Mucosa of rectum (tissue), 2 donors: ENCODE measurements around the gene RIMS1.

Experiments used
- H3K27ac ChIP-seq, 2 donors: one replicate each; pipeline ENCODE4 v1.7.0; 2013; ENCODE audit warnings: inconsistent platforms in 2 of 2, low read depth in 2 of 2, low read length in 2 of 2
- H3K27me3 ChIP-seq, 2 donors: one replicate each; pipeline ENCODE4 v1.7.0; 2013; ENCODE audit warnings: low read length in 2 of 2; ENCODE audit not compliant: control insufficient read depth in 2 of 2, insufficient read depth in 2 of 2
- H3K36me3 ChIP-seq, 2 donors: one replicate each; pipeline ENCODE4 v1.7.0; 2013; ENCODE audit warnings: low read length in 2 of 2; ENCODE audit not compliant: control insufficient read depth in 2 of 2, insufficient read depth in 2 of 2
- H3K4me1 ChIP-seq, 2 donors: one replicate each; pipeline ENCODE4 v1.7.0; 2013; ENCODE audit warnings: low read length in 2 of 2, mild to moderate bottlenecking in 1 of 2; ENCODE audit not compliant: control insufficient read depth in 2 of 2, insufficient read depth in 2 of 2
- H3K4me3 ChIP-seq, 2 donors: one replicate each; pipeline ENCODE4 v1.7.0; 2013; ENCODE audit warnings: low read length in 2 of 2
- H3K9ac ChIP-seq, 2 donors: one replicate each; pipeline ENCODE4 v1.7.0; 2013; ENCODE audit warnings: low read length in 2 of 2, low read depth in 1 of 2, mild to moderate bottlenecking in 1 of 2
- H3K9me3 ChIP-seq, 2 donors: one replicate each; pipeline ENCODE4 v1.7.0; 2013; ENCODE audit warnings: low read length in 2 of 2; ENCODE audit not compliant: control insufficient read depth in 2 of 2
- donor health status: healthy.
- donor health status: Normal muscosa, but diverticular disease.

The RIMS1 gene

GRCh38 chr6:72080260-72080941, 194.1 kb downstream of the RIMS1 start:
- no peak overlapping the region for H3K27ac ChIP-seq
- peaks cover 0 to 2% of the 10 kb centered on the region in 2 donors for H3K27me3 ChIP-seq
- H3K4me1 ChIP-seq = no peaks in the 10 kb centered on the region
- H3K4me3 ChIP-seq = no peak overlapping the region
- no peaks in the 10 kb centered on the region for H3K36me3 ChIP-seq
- no peak overlapping the region for H3K9ac ChIP-seq
- H3K9me3 ChIP-seq = no peaks in the 10 kb centered on the region

GRCh38 chr6:72081871-72082270, 195.5 kb downstream of the RIMS1 start:
- peaks cover 0 to 2% of the 10 kb centered on the region in 2 donors for H3K27me3 ChIP-seq
- H3K36me3 ChIP-seq = no peaks in the 10 kb centered on the region
- no peak overlapping the region for H3K4me3 ChIP-seq
- H3K27ac ChIP-seq = no peak overlapping the region
- H3K9me3 ChIP-seq = no peaks in the 10 kb centered on the region
- no peaks in the 10 kb centered on the region for H3K4me1 ChIP-seq
- no peak overlapping the region for H3K9ac ChIP-seq

GRCh38 chr6:72083976-72084375, 197.6 kb downstream of the RIMS1 start:
- Histone ChIP-seq H3K27me3 (peaks cover 0 to 2% of the 10 kb centered on the region in 2 donors), H3K9ac (no peak overlapping the region), H3K36me3 (no peaks in the 10 kb centered on the region), H3K9me3 (no peaks in the 10 kb centered on the region), H3K4me1 (no peaks in the 10 kb centered on the region), H3K4me3 (no peak overlapping the region), H3K27ac (no peak overlapping the region)

GRCh38 chr6:72084992-72085569, 198.7 kb downstream of the RIMS1 start:
- Histone ChIP-seq H3K9me3 (no peaks in the 10 kb centered on the region), H3K4me3 (no peak overlapping the region), H3K9ac (no peak overlapping the region), H3K27ac (no peak overlapping the region), H3K27me3 (peaks cover 0 to 2% of the 10 kb centered on the region in 2 donors), H3K36me3 (no peaks in the 10 kb centered on the region), H3K4me1 (no peaks in the 10 kb centered on the region)

- no peaks in the 10 kb centered on the region for H3K36me3 ChIP-seq
Observed at GRCh38 chr6:72094506-72094905, 208.2 kb downstream of the RIMS1 start.

GRCh38 chr6:72102561-72102960, 216.2 kb downstream of the RIMS1 start:
- no peak overlapping the region for H3K9ac ChIP-seq
- no peaks in the 10 kb centered on the region for H3K9me3 ChIP-seq
- no peak overlapping the region for H3K4me3 ChIP-seq
- no peaks in the 10 kb centered on the region for H3K4me1 ChIP-seq
- H3K27me3 ChIP-seq = no peaks in the 10 kb centered on the region
- no peak overlapping the region for H3K27ac ChIP-seq
- H3K36me3 ChIP-seq = no peaks in the 10 kb centered on the region

More at GRCh38 chr6:72094506-72094905, 208.2 kb downstream of the RIMS1 start:
- Histone ChIP-seq H3K27ac (no peak overlapping the region), H3K9me3 (no peaks in the 10 kb centered on the region), H3K9ac (no peak overlapping the region), H3K4me3 (no peak overlapping the region), H3K4me1 (no peaks in the 10 kb centered on the region), H3K27me3 (no peaks in the 10 kb centered on the region)

DNA sequence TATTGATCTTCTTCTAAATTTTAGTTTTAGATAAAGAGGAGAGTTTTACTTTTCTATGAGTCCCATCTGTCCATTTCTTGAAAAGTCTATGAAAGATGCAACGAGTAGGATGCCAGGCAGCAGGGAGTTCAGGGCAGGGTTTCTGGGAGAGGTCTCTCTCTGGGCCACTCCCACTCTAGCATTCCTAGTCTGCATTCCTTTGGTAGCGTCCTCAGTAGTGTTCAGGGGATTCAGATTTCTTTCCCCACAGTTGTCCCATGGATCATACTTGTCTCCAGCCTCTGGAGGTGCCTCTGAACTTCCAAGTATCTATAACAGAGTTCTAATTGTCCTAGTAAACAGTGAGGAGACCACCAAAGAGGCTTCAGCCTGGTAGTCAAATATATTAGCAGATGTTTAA, 225.3 kb downstream of the RIMS1 start:
- H3K27me3 ChIP-seq = no peaks in the 10 kb centered on the region
- no peaks in the 10 kb centered on the region for H3K36me3 ChIP-seq
- no peak overlapping the region for H3K9ac ChIP-seq
- H3K27ac ChIP-seq = no peak overlapping the region
- H3K4me3 ChIP-seq = no peak overlapping the region
- H3K9me3 ChIP-seq = peaks cover 0 to 2% of the 10 kb centered on the region in 2 donors
- H3K4me1 ChIP-seq = no peaks in the 10 kb centered on the region

DNA sequence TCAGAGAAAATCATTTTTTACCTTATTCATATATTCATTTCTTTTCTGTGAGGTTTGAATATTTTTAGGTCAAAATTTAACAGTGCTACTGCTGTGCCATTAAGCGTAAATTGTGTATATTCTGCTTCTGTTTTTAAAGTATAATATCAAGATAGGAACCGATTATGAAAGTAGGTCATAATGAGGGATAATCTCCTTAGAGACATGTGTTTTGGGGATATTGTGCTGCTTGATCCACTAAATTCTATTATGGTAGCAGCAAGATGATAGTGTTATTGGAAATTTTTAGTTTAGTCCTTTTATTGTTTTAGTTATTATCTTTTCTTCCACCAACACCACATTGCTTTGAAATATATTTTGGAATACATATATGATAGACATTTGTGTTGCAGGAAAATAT, 244.0 kb downstream of the RIMS1 start:
- no peak overlapping the region for H3K9ac ChIP-seq
- no peaks in the 10 kb centered on the region for H3K4me1 ChIP-seq
- H3K27ac ChIP-seq = no peak overlapping the region
- no peaks in the 10 kb centered on the region for H3K27me3 ChIP-seq
- no peaks in the 10 kb centered on the region for H3K36me3 ChIP-seq
- H3K4me3 ChIP-seq = no peak overlapping the region
- H3K9me3 ChIP-seq = no peaks in the 10 kb centered on the region

- no peaks in the 10 kb centered on the region for H3K36me3 ChIP-seq
- H3K4me1 ChIP-seq = no peaks in the 10 kb centered on the region
- H3K27me3 ChIP-seq = no peaks in the 10 kb centered on the region
- no peak overlapping the region for H3K4me3 ChIP-seq
- no peak overlapping the region for H3K27ac ChIP-seq
- no peaks in the 10 kb centered on the region for H3K9me3 ChIP-seq
- H3K9ac ChIP-seq = no peak overlapping the region
Observed at GRCh38 chr6:72132427-72132826, 246.1 kb downstream of the RIMS1 start.

DNA sequence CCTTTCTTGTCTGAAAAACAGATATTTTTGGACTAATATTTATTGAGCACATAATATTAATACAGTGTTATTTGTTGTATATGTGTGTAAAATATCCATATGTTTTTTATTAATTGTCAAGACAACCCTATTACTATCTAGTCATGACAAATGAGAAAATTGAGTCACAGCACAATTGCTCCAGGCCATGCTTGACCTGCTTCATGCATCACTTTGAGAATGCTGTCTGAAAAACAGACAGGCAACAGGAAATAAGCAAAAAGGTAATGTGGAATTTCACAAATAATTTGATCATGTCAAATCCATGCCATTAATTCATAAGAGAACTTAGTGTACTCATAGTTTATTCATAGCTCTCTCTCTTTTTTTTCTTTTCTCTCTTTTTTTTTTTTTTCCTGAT, 246.5 kb downstream of the RIMS1 start:
- Histone ChIP-seq H3K36me3 (no peaks in the 10 kb centered on the region), H3K9me3 (no peaks in the 10 kb centered on the region), H3K27me3 (no peaks in the 10 kb centered on the region), H3K4me1 (no peaks in the 10 kb centered on the region), H3K27ac (no peak overlapping the region), H3K4me3 (no peak overlapping the region), H3K9ac (no peak overlapping the region)
